ENCODE measurements around the gene ETV7.

GRCh38 chr6:36353411-36353915, 34.0 kb downstream of the ETV7 start:
- TF ChIP-seq, protein P1, sequence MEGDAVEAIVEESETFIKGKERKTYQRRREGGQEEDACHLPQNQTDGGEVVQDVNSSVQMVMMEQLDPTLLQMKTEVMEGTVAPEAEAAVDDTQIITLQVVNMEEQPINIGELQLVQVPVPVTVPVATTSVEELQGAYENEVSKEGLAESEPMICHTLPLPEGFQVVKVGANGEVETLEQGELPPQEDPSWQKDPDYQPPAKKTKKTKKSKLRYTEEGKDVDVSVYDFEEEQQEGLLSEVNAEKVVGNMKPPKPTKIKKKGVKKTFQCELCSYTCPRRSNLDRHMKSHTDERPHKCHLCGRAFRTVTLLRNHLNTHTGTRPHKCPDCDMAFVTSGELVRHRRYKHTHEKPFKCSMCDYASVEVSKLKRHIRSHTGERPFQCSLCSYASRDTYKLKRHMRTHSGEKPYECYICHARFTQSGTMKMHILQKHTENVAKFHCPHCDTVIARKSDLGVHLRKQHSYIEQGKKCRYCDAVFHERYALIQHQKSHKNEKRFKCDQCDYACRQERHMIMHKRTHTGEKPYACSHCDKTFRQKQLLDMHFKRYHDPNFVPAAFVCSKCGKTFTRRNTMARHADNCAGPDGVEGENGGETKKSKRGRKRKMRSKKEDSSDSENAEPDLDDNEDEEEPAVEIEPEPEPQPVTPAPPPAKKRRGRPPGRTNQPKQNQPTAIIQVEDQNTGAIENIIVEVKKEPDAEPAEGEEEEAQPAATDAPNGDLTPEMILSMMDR (conservative IDR thresholded peaks at IDR 0.05; ENCODE audit: low read depth, low read length), result no peak
- no peak for TF ChIP-seq EZH2 (IDR thresholded peaks at IDR 0.05; ENCODE audit: borderline replicate concordance, low read depth, low read length, poor library complexity, severe bottlenecking)

Data from A673 (cell line).